ENCODE data around the gene PPP2R5D. TPM values are rescaled to one million over a fixed set of nuclear protein-coding genes. Genes with fewer than 3 reads are reported as not detected.

PPP2R5D gene
- total RNA-seq, 1 experiment from 2014 or later: 52.7 TPM

GRCh38 chr6:42968126-42968701 is 16.2 kb upstream of the PPP2R5D start:
- Mint-ChIP-seq H3K27me3 (ENCODE audit: low read depth) (no peaks in the 10 kb centered on the region), H3K27ac (no peak overlapping the region), H3K36me3 (no peaks in the 10 kb centered on the region), H3K9me3 (no peaks in the 10 kb centered on the region), H3K4me3 (no peak overlapping the region), H3K4me1 (0 out of 2 replicates have a peak, but pooled peaks cover 4% of the 10 kb centered on the region)
- DNase-seq (ENCODE audit: low spot score) (no peak), ATAC-seq (no peak)
- CTCF ChIA-PET: interaction anchor here (0.5 kb wide), 1 partner anchor 240 kb away, joined by 3 read pairs; no protein-coding TSS in a partner anchor
- TF ChIP-seq PRRX2 (CRISPR knock-in tag; IDR thresholded peaks at IDR 0.05): no peak
- TF ChIP-seq ZNF121 (CRISPR knock-in tag; IDR thresholded peaks at IDR 0.05): no peak
- TF ChIP-seq KAT7 (CRISPR knock-in tag; IDR thresholded peaks at IDR 0.05; ENCODE audit: borderline replicate concordance): no peak
- no peak for TF ChIP-seq ZNF416 (CRISPR knock-in tag; IDR thresholded peaks at IDR 0.05)
- no peak for TF ChIP-seq IRF2 (CRISPR knock-in tag; IDR thresholded peaks at IDR 0.05; ENCODE audit: borderline replicate concordance, low read depth)
- no peak for TF ChIP-seq GRHL2 (CRISPR knock-in tag; IDR thresholded peaks at IDR 0.05; ENCODE audit: insufficient replicate concordance, severe bottlenecking)
- no peak for TF ChIP-seq ZNF281 (CRISPR knock-in tag; IDR thresholded peaks at IDR 0.05)
- TF ChIP-seq TEAD1 (CRISPR knock-in tag; IDR thresholded peaks at IDR 0.05): no peak
- no peak for TF ChIP-seq MXD4 (CRISPR knock-in tag; IDR thresholded peaks at IDR 0.05; ENCODE audit: borderline replicate concordance)
- no peak for TF ChIP-seq TEAD4 (CRISPR knock-in tag; IDR thresholded peaks at IDR 0.05)
- POLR2A ChIA-PET: no interaction called here

- H3K9me3 Mint-ChIP-seq: no peaks in the 10 kb centered on the region
- POLR2A ChIA-PET: interaction anchor here (0.6 kb wide), 1 partner anchor 17 kb away, joined by 5 read pairs; no protein-coding TSS in a partner anchor
- 0 out of 2 replicates have a peak, but pooled peaks cover 4% of the 10 kb centered on the region for H3K4me1 Mint-ChIP-seq
- no peaks in the 10 kb centered on the region for H3K27me3 Mint-ChIP-seq (ENCODE audit: low read depth)
- CTCF ChIA-PET: interaction anchor here (0.6 to 0.7 kb wide), 2 partner anchors 10 to 36 kb away, joined by 3 to 4 read pairs; partner anchors contain the start of gene PEX6
- TF ChIP-seq ERG (CRISPR knock-in tag; IDR thresholded peaks at IDR 0.05): no peak
- TF ChIP-seq JUN (CRISPR knock-in tag; IDR thresholded peaks at IDR 0.05): no peak
- no peak for TF ChIP-seq TEAD1 (CRISPR knock-in tag; IDR thresholded peaks at IDR 0.05)
- TF ChIP-seq HMGXB4 (CRISPR knock-in tag; IDR thresholded peaks at IDR 0.05): no peak
- TF ChIP-seq ATF1 (CRISPR knock-in tag; IDR thresholded peaks at IDR 0.05): no peak
- no peak for TF ChIP-seq FOXK1 (CRISPR knock-in tag; IDR thresholded peaks at IDR 0.05)
- H3K36me3 Mint-ChIP-seq: no peaks in the 10 kb centered on the region
- no peak overlapping the region for H3K27ac Mint-ChIP-seq
- ATAC-seq: no peak
- H3K4me3 Mint-ChIP-seq: no peak overlapping the region
- no peak for DNase-seq (ENCODE audit: low spot score)
Observed at GRCh38 chr6:42968783-42969182, 15.6 kb upstream of the PPP2R5D start.

- POLR2A ChIA-PET: interaction anchor here (0.6 kb wide), 1 partner anchor 16 kb away, joined by 5 read pairs; no protein-coding TSS in a partner anchor
- TF ChIP-seq ZNF532 (CRISPR knock-in tag; IDR thresholded peaks at IDR 0.05; ENCODE audit: borderline replicate concordance) (no peak), ZNF281 (CRISPR knock-in tag; IDR thresholded peaks at IDR 0.05) (no peak), ZNF416 (CRISPR knock-in tag; IDR thresholded peaks at IDR 0.05) (no peak), USF1 (CRISPR knock-in tag; IDR thresholded peaks at IDR 0.05) (no peak)
Observed at GRCh38 chr6:42969431-42969830, 14.9 kb upstream of the PPP2R5D start.

More at GRCh38 chr6:42969431-42969830, 14.9 kb upstream of the PPP2R5D start:
- Mint-ChIP-seq H3K27ac (no peak overlapping the region), H3K36me3 (no peaks in the 10 kb centered on the region), H3K4me1 (no peaks in the 10 kb centered on the region), H3K27me3 (ENCODE audit: low read depth) (no peaks in the 10 kb centered on the region), H3K9me3 (no peaks in the 10 kb centered on the region), H3K4me3 (no peak overlapping the region)
- CTCF ChIA-PET: interaction anchor here (0.7 kb wide), 1 partner anchor 9 kb away, joined by 4 read pairs; the partner anchor contains the start of gene PEX6
- ATAC-seq (no peak), DNase-seq (ENCODE audit: low spot score) (no peak)

Measured in WTC11 (cell line).